LNCaP clone FGC (cell line): ENCODE measurements around the gene TCTN2.

Experiments used
- DNase-seq: peaks from one replicate; pipeline ENCODE4 v3.0.0-alpha.2; 2011; ENCODE audit warnings: low read depth
- H3K4me3 ChIP-seq: 2 replicates; pipeline ENCODE4 v1.5.1; 2011; ENCODE audit warnings: mild to moderate bottlenecking, low read depth, low read length, control low read depth
- CTCF ChIP-seq: IDR thresholded peaks from 2 replicates; pipeline ENCODE4 v1.5.1; 2012; ENCODE audit warnings: mild to moderate bottlenecking; ENCODE audit not compliant: control insufficient read depth, insufficient read depth; ENCODE audit errors: extremely low read depth

The TCTN2 gene

GRCh38 chr12:123733229-123733628, 62.3 kb downstream of the TCTN2 start:
- TF ChIP-seq CTCF: no peak
- no peak overlapping the region for H3K4me3 ChIP-seq
- no peak for DNase-seq

GRCh38 chr12:123734268-123734667, 63.4 kb downstream of the TCTN2 start:
- TF ChIP-seq CTCF: no peak
- no peak for DNase-seq
- H3K4me3 ChIP-seq: no peak overlapping the region

- TF ChIP-seq CTCF: no peak
- no peak overlapping the region for H3K4me3 ChIP-seq
- no peak for DNase-seq
Measured at GRCh38 chr12:123741937-123742572, 71.1 kb downstream of the TCTN2 start.

- no peak for TF ChIP-seq CTCF
- H3K4me3 ChIP-seq: no peak overlapping the region
- DNase-seq: no peak
Measured at GRCh38 chr12:123743002-123743401, 72.1 kb downstream of the TCTN2 start.

- TF ChIP-seq CTCF: peak; percentile 25; the same call in 1 of the 2 replicates
- H3K4me3 ChIP-seq: no peak overlapping the region
- no peak for DNase-seq
Measured at GRCh38 chr12:123744836-123745235, 73.9 kb downstream of the TCTN2 start.

- no peak for DNase-seq
- TF ChIP-seq CTCF: no peak
- no peak overlapping the region for H3K4me3 ChIP-seq
Measured at GRCh38 chr12:123747309-123747708, 76.4 kb downstream of the TCTN2 start.

GRCh38 chr12:123748161-123748560, 77.2 kb downstream of the TCTN2 start:
- DNase-seq: no peak
- TF ChIP-seq CTCF: no peak
- no peak overlapping the region for H3K4me3 ChIP-seq
